OCI-LY3 (cell line): ENCODE results near the gene ABI1.

Experiments
- H2AFZ ChIP-seq: fragments of 200-600, 300-600 bp; shearing (Covaris generic); 2 replicates; pipeline ENCODE4 v1.6.0; 2014; ENCODE audit warnings: antibody characterized with exemption, low read depth, low read length
- H3K27ac ChIP-seq: fragments of 200-600, 300-600 bp; sonication (generic); 2 replicates; pipeline ENCODE4 v1.5.1; 2014; ENCODE audit warnings: mild to moderate bottlenecking, low read length, moderate library complexity, mixed read lengths
- H3K27me3 ChIP-seq: fragments of 200-600, 300-600 bp; sonication (generic); 2 replicates; pipeline ENCODE4 v1.6.1; 2014; ENCODE audit warnings: low read depth, low read length, mixed read lengths
- H3K36me3 ChIP-seq: fragments of 200-600, 300-600 bp; sonication (generic); replicated peaks from 2 replicates; pipeline ENCODE3; 2014; ENCODE audit warnings: low read depth, low read length, mixed read lengths
- H3K4me1 ChIP-seq: fragments of 300-600, 200-600 bp; sonication (generic); 2 replicates; pipeline ENCODE4 v1.6.1; 2014; ENCODE audit warnings: low read length, mixed read lengths
- H3K4me2 ChIP-seq: fragments of 200-600, 300-600 bp; sonication (generic); 2 replicates; pipeline ENCODE4 v1.6.1; 2014; ENCODE audit warnings: low read length, mixed read lengths
- H3K4me3 ChIP-seq: fragments of 300-600, 200-600 bp; sonication (generic); 2 replicates; pipeline ENCODE4 v1.5.1; 2014; ENCODE audit warnings: antibody characterized with exemption, mild to moderate bottlenecking, low read length, moderate library complexity
- H3K79me2 ChIP-seq: fragments of 300-600, 200-600 bp; shearing (Covaris generic); 2 replicates; pipeline ENCODE4 v1.6.1; 2014; ENCODE audit warnings: mild to moderate bottlenecking, low read length, mixed read lengths
- H3K9ac ChIP-seq: fragments of 300-600, 200-600 bp; shearing (Covaris generic); 2 replicates; pipeline ENCODE4 v1.6.0; 2014; ENCODE audit warnings: mild to moderate bottlenecking, low read length, moderate library complexity
- H3K9me3 ChIP-seq: fragments of 200-600, 300-600 bp; shearing (Covaris generic); 2 replicates; pipeline ENCODE4 v1.6.1; 2014; ENCODE audit warnings: low read length, mixed read lengths; ENCODE audit not compliant: insufficient read depth
- H4K20me1 ChIP-seq: fragments of 200-600, 300-600 bp; sonication (generic); 2 replicates; pipeline ENCODE4 v1.6.1; 2016; ENCODE audit warnings: low read length, mixed read lengths; ENCODE audit not compliant: insufficient read depth
- EZH2phosphoT487 ChIP-seq: fragments of 200-600 bp; shearing (Covaris generic); IDR thresholded peaks from 2 replicates; pipeline ENCODE4 v1.6.1; 2018; ENCODE audit warnings: antibody characterized with exemption, mixed run types, low read depth
- TF ChIP-seq, protein P1 (sequence below): fragments of 200-600, 300-600 bp; sonication (generic); IDR thresholded peaks from 2 replicates; pipeline ENCODE4 v1.5.1; 2014; ENCODE audit warnings: antibody characterized with exemption, low read length, low read depth

ABI1 gene

DNA sequence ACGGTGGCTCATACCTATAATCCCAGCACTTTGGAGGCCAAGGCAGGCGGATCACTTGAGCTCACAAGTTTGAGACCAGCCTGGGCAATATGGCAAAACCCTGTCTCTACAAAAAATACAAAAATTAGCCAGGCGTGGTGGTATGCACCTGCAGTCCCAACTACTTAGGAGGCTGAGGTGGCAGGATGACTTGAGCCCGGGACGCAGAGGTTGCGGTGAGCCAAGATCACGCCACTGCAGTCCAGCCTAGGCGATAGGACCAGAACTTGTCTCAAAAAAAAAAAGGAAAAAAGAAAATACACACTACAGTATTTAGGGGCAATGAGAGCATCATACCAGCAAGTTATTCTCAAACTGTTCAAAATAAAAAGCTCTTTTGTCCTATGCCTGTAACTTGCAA is 59.5 kb downstream of the ABI1 start:
- peaks cover 93% of the 10 kb centered on the region for H4K20me1 ChIP-seq
- H3K27ac ChIP-seq, result no peak overlapping the region
- H3K79me2 ChIP-seq, result peaks cover 100% of the 10 kb centered on the region
- peaks cover 54% of the 10 kb centered on the region for H3K4me1 ChIP-seq
- H3K4me2 ChIP-seq, result 0 out of 2 replicates have a peak overlapping the region, but pooled peaks have one; percentile 11
- no peak overlapping the region for H3K4me3 ChIP-seq
- TF ChIP-seq, protein P1, sequence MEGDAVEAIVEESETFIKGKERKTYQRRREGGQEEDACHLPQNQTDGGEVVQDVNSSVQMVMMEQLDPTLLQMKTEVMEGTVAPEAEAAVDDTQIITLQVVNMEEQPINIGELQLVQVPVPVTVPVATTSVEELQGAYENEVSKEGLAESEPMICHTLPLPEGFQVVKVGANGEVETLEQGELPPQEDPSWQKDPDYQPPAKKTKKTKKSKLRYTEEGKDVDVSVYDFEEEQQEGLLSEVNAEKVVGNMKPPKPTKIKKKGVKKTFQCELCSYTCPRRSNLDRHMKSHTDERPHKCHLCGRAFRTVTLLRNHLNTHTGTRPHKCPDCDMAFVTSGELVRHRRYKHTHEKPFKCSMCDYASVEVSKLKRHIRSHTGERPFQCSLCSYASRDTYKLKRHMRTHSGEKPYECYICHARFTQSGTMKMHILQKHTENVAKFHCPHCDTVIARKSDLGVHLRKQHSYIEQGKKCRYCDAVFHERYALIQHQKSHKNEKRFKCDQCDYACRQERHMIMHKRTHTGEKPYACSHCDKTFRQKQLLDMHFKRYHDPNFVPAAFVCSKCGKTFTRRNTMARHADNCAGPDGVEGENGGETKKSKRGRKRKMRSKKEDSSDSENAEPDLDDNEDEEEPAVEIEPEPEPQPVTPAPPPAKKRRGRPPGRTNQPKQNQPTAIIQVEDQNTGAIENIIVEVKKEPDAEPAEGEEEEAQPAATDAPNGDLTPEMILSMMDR, result no peak
- no peak for TF ChIP-seq EZH2phosphoT487
- H3K9ac ChIP-seq, result no peak overlapping the region
- no peaks in the 10 kb centered on the region for H3K9me3 ChIP-seq
- no peak overlapping the region for H2AFZ ChIP-seq
- H3K36me3 ChIP-seq, result peaks cover 15% of the 10 kb centered on the region
- no peaks in the 10 kb centered on the region for H3K27me3 ChIP-seq

DNA sequence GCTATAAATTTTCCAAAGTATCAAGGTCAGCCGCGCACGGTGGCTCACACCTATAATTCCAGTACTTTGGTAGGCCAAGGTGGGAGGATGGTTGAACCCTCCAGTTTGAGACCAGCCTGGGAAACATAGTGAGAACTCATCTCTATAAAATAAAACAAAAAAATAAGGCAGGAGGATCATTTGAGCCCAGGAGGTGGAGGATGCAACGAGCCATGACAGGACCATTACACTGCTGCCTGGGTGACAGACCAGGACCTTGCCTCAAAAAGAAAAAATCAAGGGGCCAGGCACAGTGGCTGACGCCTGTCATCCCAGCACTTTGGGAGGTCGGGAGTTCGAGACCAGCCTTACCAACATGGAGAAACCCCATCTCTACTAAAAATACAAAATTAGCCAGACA is 60.3 kb downstream of the ABI1 start:
- TF ChIP-seq, protein P1, result no peak
- TF ChIP-seq EZH2phosphoT487, result no peak
- H3K79me2 ChIP-seq, result peaks cover 100% of the 10 kb centered on the region
- no peaks in the 10 kb centered on the region for H3K27me3 ChIP-seq
- peaks cover 20% of the 10 kb centered on the region for H3K36me3 ChIP-seq
- peak overlapping the region; percentile 60 for H3K4me2 ChIP-seq
- H3K27ac ChIP-seq, result peak overlapping the region; percentile 74
- no peak overlapping the region for H2AFZ ChIP-seq
- peaks cover 47% of the 10 kb centered on the region for H3K4me1 ChIP-seq
- 0 out of 2 replicates have a peak overlapping the region, but pooled peaks have one; percentile 26 for H3K4me3 ChIP-seq
- no peak overlapping the region for H3K9ac ChIP-seq
- H3K9me3 ChIP-seq, result no peaks in the 10 kb centered on the region
- peaks cover 93% of the 10 kb centered on the region for H4K20me1 ChIP-seq

DNA sequence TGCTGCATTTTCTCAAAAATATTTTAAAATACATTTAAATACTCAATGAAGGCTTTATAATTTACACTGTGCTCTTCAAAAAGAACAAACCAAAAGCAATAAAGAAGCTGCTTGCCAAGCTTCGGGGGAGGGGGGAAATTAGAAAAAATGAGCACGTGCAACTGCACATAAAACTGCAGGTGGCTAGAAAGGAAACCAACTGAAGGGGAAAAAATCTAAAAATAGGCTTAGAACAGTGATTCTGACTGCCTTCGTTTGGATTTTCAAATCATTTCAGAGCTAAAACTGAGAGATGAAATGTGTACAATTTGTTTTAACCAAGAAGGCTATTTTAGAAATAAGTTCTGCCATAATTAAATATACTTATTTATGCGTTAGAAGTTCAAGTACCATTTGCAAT is 61.4 kb downstream of the ABI1 start:
- Histone ChIP-seq H3K27me3 (no peaks in the 10 kb centered on the region), H3K79me2 (peaks cover 100% of the 10 kb centered on the region), H3K27ac (peak overlapping the region; percentile 74), H2AFZ (no peak overlapping the region), H3K4me3 (peak overlapping the region; percentile 26), H3K36me3 (peaks cover 20% of the 10 kb centered on the region), H3K4me2 (peak overlapping the region; percentile 60), H4K20me1 (peaks cover 93% of the 10 kb centered on the region), H3K4me1 (peaks cover 45% of the 10 kb centered on the region), H3K9me3 (no peaks in the 10 kb centered on the region), H3K9ac (no peak overlapping the region)
- TF ChIP-seq, protein P1, result no peak
- TF ChIP-seq EZH2phosphoT487, result no peak

DNA sequence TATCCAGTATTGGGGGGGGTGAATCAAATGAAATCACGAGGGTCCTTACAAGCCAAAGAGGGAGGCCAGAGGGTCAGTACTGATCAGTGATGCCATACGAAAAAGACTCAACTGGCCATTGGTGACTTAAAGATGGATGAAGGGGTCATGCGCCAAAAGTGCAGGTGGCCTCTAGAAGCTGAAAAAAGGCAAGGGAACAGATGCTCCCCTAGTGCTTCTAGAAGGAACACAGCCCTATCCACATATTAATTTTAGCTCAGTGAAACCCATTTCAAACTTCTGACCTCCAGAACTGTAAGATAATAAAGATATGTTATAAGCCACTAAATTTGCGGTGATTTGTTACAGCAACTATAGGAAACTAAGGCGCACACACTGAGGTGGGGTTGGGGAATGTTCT is 62.5 kb downstream of the ABI1 start:
- H3K79me2 ChIP-seq, result peaks cover 100% of the 10 kb centered on the region
- H3K27ac ChIP-seq, result no peak overlapping the region
- peaks cover 45% of the 10 kb centered on the region for H3K4me1 ChIP-seq
- H3K4me2 ChIP-seq, result no peak overlapping the region
- no peak overlapping the region for H2AFZ ChIP-seq
- H3K9ac ChIP-seq, result no peak overlapping the region
- H3K4me3 ChIP-seq, result no peak overlapping the region
- TF ChIP-seq, protein P1, result no peak
- TF ChIP-seq EZH2phosphoT487, result no peak
- H3K9me3 ChIP-seq, result no peaks in the 10 kb centered on the region
- peaks cover 91% of the 10 kb centered on the region for H4K20me1 ChIP-seq
- H3K36me3 ChIP-seq, result peaks cover 20% of the 10 kb centered on the region
- H3K27me3 ChIP-seq, result no peaks in the 10 kb centered on the region
